Measurements from ENCODE around the gene SP3. TPM values are rescaled to one million over a fixed set of nuclear protein-coding genes. Genes with fewer than 3 reads are reported as not detected.

SP3 gene
- total and polyA plus RNA-seq, 2 experiments from 2014 or later, result 24.1 to 110 TPM

DNA sequence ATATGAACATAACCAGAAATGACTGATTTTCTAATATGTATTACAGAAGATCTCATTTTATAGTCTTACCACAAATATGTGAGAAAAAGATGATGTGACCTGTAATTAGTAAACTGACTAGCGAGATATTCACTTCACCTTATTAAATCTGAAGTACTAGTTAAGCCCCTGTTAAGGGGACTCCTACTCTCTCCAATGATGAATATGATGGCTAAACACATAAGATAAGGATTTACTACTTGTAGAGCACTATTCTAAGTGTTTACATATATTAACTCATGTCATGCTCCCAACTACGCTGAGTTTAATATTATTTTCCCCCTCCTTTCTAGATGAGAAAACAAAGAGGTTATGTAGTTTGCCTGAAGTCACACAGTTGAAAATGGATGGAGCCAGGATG, 40.9 kb downstream of the SP3 start:
- Mint-ChIP-seq H3K4me3 (no peak overlapping the region), H3K27me3 (ENCODE audit: insufficient read depth, low read depth, poor library complexity) (no peaks in the 10 kb centered on the region), H3K36me3 (ENCODE audit: low read depth) (peaks cover 7% of the 10 kb centered on the region; the same call in 2 of the 3 replicates), H3K9me3 (no peaks in the 10 kb centered on the region), H3K4me1 (0 out of 3 replicates have a peak, but pooled peaks cover 2% of the 10 kb centered on the region), H3K27ac (no peak overlapping the region)
- Histone ChIP-seq H3K79me2 (replicated peaks; ENCODE audit: insufficient read depth) (peaks cover 100% of the 10 kb centered on the region), H3K4me1 (ENCODE audit: insufficient read depth) (no peaks in the 10 kb centered on the region), H4K20me1 (replicated peaks; ENCODE audit: insufficient read depth) (peaks cover 20% of the 10 kb centered on the region), H3K36me3 (ENCODE audit: insufficient read depth) (no peaks in the 10 kb centered on the region), H3K9me2 (ENCODE audit: insufficient read depth) (no peaks in the 10 kb centered on the region), H3K4me3 (no peak overlapping the region), H3F3A (replicated peaks; ENCODE audit: low read depth) (no peaks in the 10 kb centered on the region), H3K4me2 (no peak overlapping the region), H3K27ac (ENCODE audit: low read depth) (no peak overlapping the region), H2AFZ (no peak overlapping the region), H3K27me3 (ENCODE audit: insufficient read depth) (no peaks in the 10 kb centered on the region)
- no peak for DNase-seq (ENCODE audit: low spot score)
- ATAC-seq, result no peak
- TF ChIP-seq, protein P1, sequence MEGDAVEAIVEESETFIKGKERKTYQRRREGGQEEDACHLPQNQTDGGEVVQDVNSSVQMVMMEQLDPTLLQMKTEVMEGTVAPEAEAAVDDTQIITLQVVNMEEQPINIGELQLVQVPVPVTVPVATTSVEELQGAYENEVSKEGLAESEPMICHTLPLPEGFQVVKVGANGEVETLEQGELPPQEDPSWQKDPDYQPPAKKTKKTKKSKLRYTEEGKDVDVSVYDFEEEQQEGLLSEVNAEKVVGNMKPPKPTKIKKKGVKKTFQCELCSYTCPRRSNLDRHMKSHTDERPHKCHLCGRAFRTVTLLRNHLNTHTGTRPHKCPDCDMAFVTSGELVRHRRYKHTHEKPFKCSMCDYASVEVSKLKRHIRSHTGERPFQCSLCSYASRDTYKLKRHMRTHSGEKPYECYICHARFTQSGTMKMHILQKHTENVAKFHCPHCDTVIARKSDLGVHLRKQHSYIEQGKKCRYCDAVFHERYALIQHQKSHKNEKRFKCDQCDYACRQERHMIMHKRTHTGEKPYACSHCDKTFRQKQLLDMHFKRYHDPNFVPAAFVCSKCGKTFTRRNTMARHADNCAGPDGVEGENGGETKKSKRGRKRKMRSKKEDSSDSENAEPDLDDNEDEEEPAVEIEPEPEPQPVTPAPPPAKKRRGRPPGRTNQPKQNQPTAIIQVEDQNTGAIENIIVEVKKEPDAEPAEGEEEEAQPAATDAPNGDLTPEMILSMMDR (conservative IDR thresholded peaks at IDR 0.05; ENCODE audit: low read depth in 2 of 2), result no peak
- TF ChIP-seq EZH2phosphoT487 (IDR thresholded peaks at IDR 0.05; ENCODE audit: unreplicated experiment) (no peak), NANOG (IDR thresholded peaks at IDR 0.05; ENCODE audit: borderline replicate concordance) (no peak)
- TF ChIP-seq, protein P2, sequence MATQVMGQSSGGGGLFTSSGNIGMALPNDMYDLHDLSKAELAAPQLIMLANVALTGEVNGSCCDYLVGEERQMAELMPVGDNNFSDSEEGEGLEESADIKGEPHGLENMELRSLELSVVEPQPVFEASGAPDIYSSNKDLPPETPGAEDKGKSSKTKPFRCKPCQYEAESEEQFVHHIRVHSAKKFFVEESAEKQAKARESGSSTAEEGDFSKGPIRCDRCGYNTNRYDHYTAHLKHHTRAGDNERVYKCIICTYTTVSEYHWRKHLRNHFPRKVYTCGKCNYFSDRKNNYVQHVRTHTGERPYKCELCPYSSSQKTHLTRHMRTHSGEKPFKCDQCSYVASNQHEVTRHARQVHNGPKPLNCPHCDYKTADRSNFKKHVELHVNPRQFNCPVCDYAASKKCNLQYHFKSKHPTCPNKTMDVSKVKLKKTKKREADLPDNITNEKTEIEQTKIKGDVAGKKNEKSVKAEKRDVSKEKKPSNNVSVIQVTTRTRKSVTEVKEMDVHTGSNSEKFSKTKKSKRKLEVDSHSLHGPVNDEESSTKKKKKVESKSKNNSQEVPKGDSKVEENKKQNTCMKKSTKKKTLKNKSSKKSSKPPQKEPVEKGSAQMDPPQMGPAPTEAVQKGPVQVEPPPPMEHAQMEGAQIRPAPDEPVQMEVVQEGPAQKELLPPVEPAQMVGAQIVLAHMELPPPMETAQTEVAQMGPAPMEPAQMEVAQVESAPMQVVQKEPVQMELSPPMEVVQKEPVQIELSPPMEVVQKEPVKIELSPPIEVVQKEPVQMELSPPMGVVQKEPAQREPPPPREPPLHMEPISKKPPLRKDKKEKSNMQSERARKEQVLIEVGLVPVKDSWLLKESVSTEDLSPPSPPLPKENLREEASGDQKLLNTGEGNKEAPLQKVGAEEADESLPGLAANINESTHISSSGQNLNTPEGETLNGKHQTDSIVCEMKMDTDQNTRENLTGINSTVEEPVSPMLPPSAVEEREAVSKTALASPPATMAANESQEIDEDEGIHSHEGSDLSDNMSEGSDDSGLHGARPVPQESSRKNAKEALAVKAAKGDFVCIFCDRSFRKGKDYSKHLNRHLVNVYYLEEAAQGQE (IDR thresholded peaks at IDR 0.05; ENCODE audit: unreplicated experiment), result no peak

DNA sequence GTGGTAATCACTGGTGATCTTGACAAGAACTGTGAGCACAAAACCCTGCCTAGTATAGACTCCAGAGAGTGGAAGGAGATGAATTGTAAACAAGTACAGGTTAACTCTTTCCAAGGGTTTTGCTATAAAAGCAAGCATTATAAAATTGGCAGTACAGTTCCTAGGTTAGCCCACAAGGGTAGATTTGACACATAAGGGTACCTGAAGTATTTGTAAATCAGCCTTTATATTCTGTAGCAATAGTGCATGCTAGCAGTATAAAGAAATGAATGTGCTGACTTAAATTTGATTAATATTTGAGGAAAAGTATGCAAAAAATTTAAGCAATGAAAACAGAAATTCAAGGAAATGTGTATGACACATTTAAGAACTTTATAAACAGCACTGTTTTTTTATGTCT, 42.4 kb downstream of the SP3 start:
- no peak overlapping the region for H3K4me3 ChIP-seq
- H3K9me2 ChIP-seq (ENCODE audit: insufficient read depth), result no peaks in the 10 kb centered on the region
- no peak overlapping the region for H3K4me3 Mint-ChIP-seq
- H3K9me3 Mint-ChIP-seq, result no peaks in the 10 kb centered on the region
- no peak overlapping the region for H2AFZ ChIP-seq
- no peak for ATAC-seq
- H3K4me2 ChIP-seq, result no peak overlapping the region
- H3K27me3 ChIP-seq (ENCODE audit: insufficient read depth), result no peaks in the 10 kb centered on the region
- peaks cover 20% of the 10 kb centered on the region for H4K20me1 ChIP-seq (replicated peaks; ENCODE audit: insufficient read depth)
- H3K4me1 ChIP-seq (ENCODE audit: insufficient read depth), result no peaks in the 10 kb centered on the region
- H3K36me3 Mint-ChIP-seq (ENCODE audit: low read depth), result peaks cover 16% of the 10 kb centered on the region
- H3F3A ChIP-seq (replicated peaks; ENCODE audit: low read depth), result no peaks in the 10 kb centered on the region
- H3K4me1 Mint-ChIP-seq, result 0 out of 3 replicates have a peak, but pooled peaks cover 2% of the 10 kb centered on the region
- H3K27ac Mint-ChIP-seq, result no peak overlapping the region
- no peak for DNase-seq (ENCODE audit: low spot score)
- H3K27me3 Mint-ChIP-seq (ENCODE audit: insufficient read depth, low read depth, poor library complexity), result no peaks in the 10 kb centered on the region
- H3K27ac ChIP-seq (ENCODE audit: low read depth), result no peak overlapping the region
- H3K36me3 ChIP-seq (ENCODE audit: insufficient read depth), result no peaks in the 10 kb centered on the region; the same call in 1 of the 2 replicates
- H3K79me2 ChIP-seq (replicated peaks; ENCODE audit: insufficient read depth), result peaks cover 100% of the 10 kb centered on the region
- TF ChIP-seq, protein P2 (IDR thresholded peaks at IDR 0.05; ENCODE audit: unreplicated experiment), result no peak
- TF ChIP-seq, protein P3, sequence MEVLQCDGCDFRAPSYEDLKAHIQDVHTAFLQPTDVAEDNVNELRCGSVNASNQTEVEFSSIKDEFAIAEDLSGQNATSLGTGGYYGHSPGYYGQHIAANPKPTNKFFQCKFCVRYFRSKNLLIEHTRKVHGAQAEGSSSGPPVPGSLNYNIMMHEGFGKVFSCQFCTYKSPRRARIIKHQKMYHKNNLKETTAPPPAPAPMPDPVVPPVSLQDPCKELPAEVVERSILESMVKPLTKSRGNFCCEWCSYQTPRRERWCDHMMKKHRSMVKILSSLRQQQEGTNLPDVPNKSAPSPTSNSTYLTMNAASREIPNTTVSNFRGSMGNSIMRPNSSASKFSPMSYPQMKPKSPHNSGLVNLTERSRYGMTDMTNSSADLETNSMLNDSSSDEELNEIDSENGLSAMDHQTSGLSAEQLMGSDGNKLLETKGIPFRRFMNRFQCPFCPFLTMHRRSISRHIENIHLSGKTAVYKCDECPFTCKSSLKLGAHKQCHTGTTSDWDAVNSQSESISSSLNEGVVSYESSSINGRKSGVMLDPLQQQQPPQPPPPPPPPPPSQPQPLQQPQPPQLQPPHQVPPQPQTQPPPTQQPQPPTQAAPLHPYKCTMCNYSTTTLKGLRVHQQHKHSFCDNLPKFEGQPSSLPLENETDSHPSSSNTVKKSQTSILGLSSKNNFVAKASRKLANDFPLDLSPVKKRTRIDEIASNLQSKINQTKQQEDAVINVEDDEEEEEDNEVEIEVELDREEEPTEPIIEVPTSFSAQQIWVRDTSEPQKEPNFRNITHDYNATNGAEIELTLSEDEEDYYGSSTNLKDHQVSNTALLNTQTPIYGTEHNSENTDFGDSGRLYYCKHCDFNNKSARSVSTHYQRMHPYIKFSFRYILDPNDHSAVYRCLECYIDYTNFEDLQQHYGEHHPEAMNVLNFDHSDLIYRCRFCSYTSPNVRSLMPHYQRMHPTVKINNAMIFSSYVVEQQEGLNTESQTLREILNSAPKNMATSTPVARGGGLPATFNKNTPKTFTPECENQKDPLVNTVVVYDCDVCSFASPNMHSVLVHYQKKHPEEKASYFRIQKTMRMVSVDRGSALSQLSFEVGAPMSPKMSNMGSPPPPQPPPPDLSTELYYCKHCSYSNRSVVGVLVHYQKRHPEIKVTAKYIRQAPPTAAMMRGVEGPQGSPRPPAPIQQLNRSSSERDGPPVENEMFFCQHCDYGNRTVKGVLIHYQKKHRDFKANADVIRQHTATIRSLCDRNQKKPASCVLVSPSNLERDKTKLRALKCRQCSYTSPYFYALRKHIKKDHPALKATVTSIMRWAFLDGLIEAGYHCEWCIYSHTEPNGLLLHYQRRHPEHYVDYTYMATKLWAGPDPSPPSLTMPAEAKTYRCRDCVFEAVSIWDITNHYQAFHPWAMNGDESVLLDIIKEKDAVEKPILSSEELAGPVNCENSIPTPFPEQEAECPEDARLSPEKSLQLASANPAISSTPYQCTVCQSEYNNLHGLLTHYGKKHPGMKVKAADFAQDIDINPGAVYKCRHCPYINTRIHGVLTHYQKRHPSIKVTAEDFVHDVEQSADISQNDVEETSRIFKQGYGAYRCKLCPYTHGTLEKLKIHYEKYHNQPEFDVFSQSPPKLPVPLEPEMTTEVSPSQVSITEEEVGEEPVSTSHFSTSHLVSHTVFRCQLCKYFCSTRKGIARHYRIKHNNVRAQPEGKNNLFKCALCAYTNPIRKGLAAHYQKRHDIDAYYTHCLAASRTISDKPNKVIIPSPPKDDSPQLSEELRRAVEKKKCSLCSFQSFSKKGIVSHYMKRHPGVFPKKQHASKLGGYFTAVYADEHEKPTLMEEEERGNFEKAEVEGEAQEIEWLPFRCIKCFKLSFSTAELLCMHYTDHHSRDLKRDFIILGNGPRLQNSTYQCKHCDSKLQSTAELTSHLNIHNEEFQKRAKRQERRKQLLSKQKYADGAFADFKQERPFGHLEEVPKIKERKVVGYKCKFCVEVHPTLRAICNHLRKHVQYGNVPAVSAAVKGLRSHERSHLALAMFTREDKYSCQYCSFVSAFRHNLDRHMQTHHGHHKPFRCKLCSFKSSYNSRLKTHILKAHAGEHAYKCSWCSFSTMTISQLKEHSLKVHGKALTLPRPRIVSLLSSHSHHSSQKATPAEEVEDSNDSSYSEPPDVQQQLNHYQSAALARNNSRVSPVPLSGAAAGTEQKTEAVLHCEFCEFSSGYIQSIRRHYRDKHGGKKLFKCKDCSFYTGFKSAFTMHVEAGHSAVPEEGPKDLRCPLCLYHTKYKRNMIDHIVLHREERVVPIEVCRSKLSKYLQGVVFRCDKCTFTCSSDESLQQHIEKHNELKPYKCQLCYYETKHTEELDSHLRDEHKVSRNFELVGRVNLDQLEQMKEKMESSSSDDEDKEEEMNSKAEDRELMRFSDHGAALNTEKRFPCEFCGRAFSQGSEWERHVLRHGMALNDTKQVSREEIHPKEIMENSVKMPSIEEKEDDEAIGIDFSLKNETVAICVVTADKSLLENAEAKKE (CRISPR knock-in tag; IDR thresholded peaks at IDR 0.05), result no peak

Data from GM23338 (cell line).